Left lung (tissue), 10 donors: Measurements from ENCODE around the gene B2M. TPM values are rescaled to one million over a fixed set of nuclear protein-coding genes. Genes with fewer than 3 reads are reported as not detected.

Experiments used
- ATAC-seq: fragments of 200-7000 bp; cut with Tn5 transposase; one replicate; pipeline ENCODE4 v1.9.1; 2020; ENCODE audit warnings: moderate library complexity
- DNase-seq, 4 donors: peaks; one replicate each; pipeline ENCODE4 v3.0.0-alpha.2; 2013 to 2020
- H3K27ac ChIP-seq, 2 donors: fragments of 200-600 bp; sonication (generic) in 1 of 2; one replicate each; pipeline versions ENCODE4 v1.5.0 to v1.8.0; 2020 to 2021
- H3K27me3 ChIP-seq, 2 donors: fragments of 200-600 bp; sonication (generic) in 1 of 2; one replicate each; pipeline versions ENCODE4 v1.5.0 to v1.8.0; 2020 to 2021
- H3K36me3 ChIP-seq, 2 donors: fragments of 200-600 bp; sonication (generic) in 1 of 2; one replicate each; pipeline versions ENCODE4 v1.5.0 to v1.8.0; 2020 to 2021
- H3K4me1 ChIP-seq, 2 donors: fragments of 200-600 bp; one replicate each; pipeline ENCODE4 v1.8.0; 2021
- H3K4me3 ChIP-seq, 2 donors: fragments of 200-600 bp; sonication (generic) in 1 of 2; one replicate each; pipeline versions ENCODE4 v1.5.0 to v1.8.0; 2020 to 2021; ENCODE audit warnings: mild to moderate bottlenecking in 1 of 2
- H3K9me3 ChIP-seq, 2 donors: fragments of 200-600 bp; sonication (generic) in 1 of 2; one replicate each; pipeline versions ENCODE4 v1.5.0 to v1.8.0; 2020 to 2021
- CTCF ChIP-seq, 2 donors: fragments of 200-600 bp; sonication (generic) in 1 of 2; IDR thresholded peaks; one replicate each; pipeline versions ENCODE4 v1.5.0 to v1.8.0; 2021; ENCODE audit warnings: antibody characterized with exemption in 2 of 2
- intact Hi-C, 2 donors: fragments of 100-400 bp; cut with DNase I; formaldehyde crosslinking; loops; one replicate each; pipeline versions ENCODE4 v1.11.2 to v1.14.2; 2022
- polyA plus RNA-seq, 6 donors: library from polyadenylated mRNA; unstranded; fragments of 120-200 nt; gene quantifications; one replicate each; pipeline ENCODE4 v1.2.1, GENCODE V29; 2013; ENCODE audit not compliant: insufficient read length in 6 of 6
- total RNA-seq, 2 donors: library from RNA; stranded (reverse); fragmentation: NEBNext Ultra II Directional; extraction: Animal tissue kit (Norgen Biotek cat#: 25700); gene quantifications; one replicate each; pipeline ENCODE4 v1.2.1, GENCODE V29; 2021
- donor health status: DM: no; HTN: yes; CAD: no.
- donor health status: DM: no; HTN: no; CAD: no.

Gene B2M
- total and polyA plus RNA-seq, 8 donors, result 1,154 to 5,072 (median 1,442) TPM

- no peak for ATAC-seq
- Histone ChIP-seq H3K27me3 (no peaks in the 10 kb centered on the region), H3K36me3 (no peaks in the 10 kb centered on the region), H3K4me1 (no peaks in the 10 kb centered on the region), H3K27ac (no peak overlapping the region), H3K4me3 (no peak overlapping the region), H3K9me3 (peaks cover 0 to 21% of the 10 kb centered on the region in 2 donors)
- DNase-seq, result no peak
- TF ChIP-seq CTCF (IDR thresholded peaks at IDR 0.05), result no peak
- intact Hi-C loops, result no loop called here
Measured at GRCh38 chr15:44753345-44753744, 42.0 kb downstream of the B2M start.

GRCh38 chr15:44763187-44763586, 51.9 kb downstream of the B2M start:
- Histone ChIP-seq H3K9me3 (no peaks in the 10 kb centered on the region), H3K4me3 (no peak overlapping the region), H3K27me3 (no peaks in the 10 kb centered on the region), H3K36me3 (no peaks in the 10 kb centered on the region), H3K4me1 (no peaks in the 10 kb centered on the region), H3K27ac (no peak overlapping the region)
- DNase-seq (no peak), ATAC-seq (no peak)
- no peak for TF ChIP-seq CTCF (IDR thresholded peaks at IDR 0.05)
- intact Hi-C loops, result no loop called here

- H3K27me3 ChIP-seq, result no peaks in the 10 kb centered on the region
- intact Hi-C loops, result no loop called here
- no peak overlapping the region for H3K27ac ChIP-seq
- no peak overlapping the region for H3K4me3 ChIP-seq
- H3K9me3 ChIP-seq, result no peaks in the 10 kb centered on the region
- TF ChIP-seq CTCF (IDR thresholded peaks at IDR 0.05), result no peak
- H3K36me3 ChIP-seq, result no peaks in the 10 kb centered on the region
- no peaks in the 10 kb centered on the region for H3K4me1 ChIP-seq
- no peak for ATAC-seq
- DNase-seq, result no peak
Measured at GRCh38 chr15:44763848-44764247, 52.5 kb downstream of the B2M start.

GRCh38 chr15:44765036-44765435, 53.7 kb downstream of the B2M start:
- intact Hi-C loops, result no loop called here
- no peak for ATAC-seq
- TF ChIP-seq CTCF (IDR thresholded peaks at IDR 0.05), result no peak

More at GRCh38 chr15:44765036-44765435, 53.7 kb downstream of the B2M start:
- DNase-seq, result no peak
- H3K27ac ChIP-seq, result no peak overlapping the region
- no peaks in the 10 kb centered on the region for H3K36me3 ChIP-seq
- H3K4me1 ChIP-seq, result no peaks in the 10 kb centered on the region
- peaks cover 0 to 4% of the 10 kb centered on the region in 2 donors for H3K9me3 ChIP-seq
- no peaks in the 10 kb centered on the region for H3K27me3 ChIP-seq
- no peak overlapping the region for H3K4me3 ChIP-seq

Other genes with a start within 250 kb of the B2M start
- 10 to 100 TPM; 58.9 to 77.1 TPM for gene EIF3J, start 174.4 kb upstream of the B2M start, total RNA-seq
- gene EIF3J, start 174.4 kb upstream of the B2M start, polyA plus RNA-seq, result 100 to 1,000 TPM in 2 of 6 donors, 10 to 100 TPM in 4; 83.1 to 102 (median 97.6) TPM
- gene SPG11, start 47.9 kb upstream of the B2M start, total RNA-seq, result 10 to 100 TPM; 72.6 to 92.5 TPM
- 10 to 100 TPM; 80.0 to 86.2 (median 83.2) TPM for gene SPG11, start 47.9 kb upstream of the B2M start, polyA plus RNA-seq
- 1 to 10 TPM; 1.7 to 3.8 TPM for gene PATL2, start 194 bp upstream of the B2M start, total RNA-seq
- 1 to 10 TPM in 5 of 6 donors, under 1 TPM in 1; 0.88 to 1.5 (median 1.1) TPM for gene PATL2, start 194 bp upstream of the B2M start, polyA plus RNA-seq
- 10 to 100 TPM; 26.6 to 30.8 TPM for gene TRIM69, start 25.0 kb downstream of the B2M start, total RNA-seq
- 10 to 100 TPM; 15.5 to 24.5 (median 22.2) TPM for gene TRIM69, start 25.0 kb downstream of the B2M start, polyA plus RNA-seq
- not detected for gene TERB2, start 245.2 kb downstream of the B2M start, total RNA-seq
- not detected for gene TERB2, start 245.2 kb downstream of the B2M start, polyA plus RNA-seq